ENCODE data around the gene DOCK6. TPM values are rescaled to one million over a fixed set of nuclear protein-coding genes. Genes with fewer than 3 reads are reported as not detected.

Gene DOCK6
- polyA plus RNA-seq, 3 donors, result 16.2 to 190 (median 57.8) TPM

GRCh38 chr19:11236324-11237301 lies 25.7 kb downstream of the DOCK6 start:
- WGBS, 3 donors, result 75 to 93% (median 87%) methylated on average over 31 of the region's 31 CpGs
- H3K27ac ChIP-seq (ENCODE audit: low read depth, low read length), result no peak overlapping the region

- no peak overlapping the region for H3K27ac ChIP-seq (ENCODE audit: low read depth, low read length)
- 69 to 87% (median 84%) methylated on average over 5 of the region's 5 CpGs for WGBS, 3 donors
Observed at GRCh38 chr19:11234486-11235075, 27.7 kb downstream of the DOCK6 start.

GRCh38 chr19:11233073-11233472 lies 29.3 kb downstream of the DOCK6 start:
- H3K27ac ChIP-seq (ENCODE audit: low read depth, low read length), result no peak overlapping the region
- WGBS, 3 donors, result 85 to 90% (median 88%) methylated on average over 15 of the region's 15 CpGs

- 79 to 95% (median 93%) methylated on average over 4 of the region's 4 CpGs for WGBS, 3 donors
- no peak overlapping the region for H3K27ac ChIP-seq (ENCODE audit: low read depth, low read length)
Observed at GRCh38 chr19:11232555-11232954, 29.8 kb downstream of the DOCK6 start.

- WGBS, 3 donors, result 82 to 85% (median 84%) methylated on average over 7 of the region's 7 CpGs
- H3K27ac ChIP-seq (ENCODE audit: low read depth, low read length), result no peak overlapping the region
Observed at GRCh38 chr19:11230621-11231386, 31.5 kb downstream of the DOCK6 start.

- 86 to 96% (median 91%) methylated on average over 14 of the region's 14 CpGs for WGBS, 3 donors
Observed at GRCh38 chr19:11227195-11227886, 35.0 kb downstream of the DOCK6 start.

GRCh38 chr19:11226716-11227166 lies 35.6 kb downstream of the DOCK6 start:
- WGBS, 3 donors, result 58 to 100% (median 80%) methylated on average over 1 of the region's 1 CpG
- no peak overlapping the region for H3K27ac ChIP-seq (ENCODE audit: low read depth, low read length)

More at GRCh38 chr19:11227195-11227886, 35.0 kb downstream of the DOCK6 start:
- no peak overlapping the region for H3K27ac ChIP-seq (ENCODE audit: low read depth, low read length)

- WGBS, 3 donors, result 76 to 100% (median 94%) methylated on average over 3 of the region's 3 CpGs
- H3K27ac ChIP-seq (ENCODE audit: low read depth, low read length), result no peak overlapping the region
Observed at GRCh38 chr19:11225815-11226214, 36.5 kb downstream of the DOCK6 start.

GRCh38 chr19:11225172-11225571 lies 37.2 kb downstream of the DOCK6 start:
- 77 to 88% (median 83%) methylated on average over 5 of the region's 5 CpGs for WGBS, 3 donors

GRCh38 chr19:11224429-11224828 lies 37.9 kb downstream of the DOCK6 start:
- H3K27ac ChIP-seq (ENCODE audit: low read depth, low read length), result no peak overlapping the region
- 95 to 97% (median 97%) methylated on average over 7 of the region's 7 CpGs for WGBS, 3 donors

More at GRCh38 chr19:11225172-11225571, 37.2 kb downstream of the DOCK6 start:
- H3K27ac ChIP-seq (ENCODE audit: low read depth, low read length), result no peak overlapping the region

GRCh38 chr19:11223200-11223599 lies 39.1 kb downstream of the DOCK6 start:
- 91 to 96% (median 94%) methylated on average over 3 of the region's 3 CpGs for WGBS, 3 donors
- no peak overlapping the region for H3K27ac ChIP-seq (ENCODE audit: low read depth, low read length)

GRCh38 chr19:11221082-11221598 lies 41.2 kb downstream of the DOCK6 start:
- WGBS, 3 donors, result 96 to 99% (median 96%) methylated on average over 3 of the region's 3 CpGs
- no peak overlapping the region for H3K27ac ChIP-seq (ENCODE audit: low read depth, low read length)

GRCh38 chr19:11214387-11214786 lies 47.9 kb downstream of the DOCK6 start:
- 85 to 92% (median 86%) methylated on average over 6 of the region's 6 CpGs for WGBS, 3 donors
- H3K27ac ChIP-seq (ENCODE audit: low read depth, low read length), result no peak overlapping the region

GRCh38 chr19:11210656-11210928 lies 51.7 kb downstream of the DOCK6 start:
- 89 to 95% (median 95%) methylated on average over 1 of the region's 1 CpG for WGBS, 3 donors

GRCh38 chr19:11209839-11210655 lies 52.3 kb downstream of the DOCK6 start:
- no peak overlapping the region for H3K27ac ChIP-seq (ENCODE audit: low read depth, low read length)
- WGBS, 3 donors, result 78 to 86% (median 82%) methylated on average over 2 of the region's 2 CpGs

More at GRCh38 chr19:11210656-11210928, 51.7 kb downstream of the DOCK6 start:
- H3K27ac ChIP-seq (ENCODE audit: low read depth, low read length), result no peak overlapping the region

GRCh38 chr19:11208561-11209471 lies 53.5 kb downstream of the DOCK6 start:
- whole genome bisulfite sequencing, 3 donors, result 83 to 96% (median 85%) methylated on average over 38 of the region's 38 CpGs
- H3K27ac ChIP-seq (ENCODE audit: low read depth, low read length), result no peak overlapping the region
